Fibroblast of villous mesenchyme (primary cell): Measurements from ENCODE around the gene LPCAT2. TPM values are rescaled to one million over a fixed set of nuclear protein-coding genes. Genes with fewer than 3 reads are reported as not detected.

Source experiments
- total RNA-seq: library from RNA; depleted of rRNA; stranded (reverse); fragments of >200 nt; gene quantifications from 2 replicates; pipeline ENCODE4 v1.2.3, GENCODE V29; 2012

LPCAT2 gene
- total RNA-seq, 1 donor, result 54.8 TPM

Other genes starting within 250 kb of the LPCAT2 start
- gene IRX6, start 184.9 kb upstream of the LPCAT2 start, total RNA-seq, result not detected in 2 replicates
- gene MMP2, start 29.9 kb upstream of the LPCAT2 start, total RNA-seq, result 448 and 634 TPM in 2 replicates
- 1.3 and 2.6 TPM in 2 replicates for gene CAPNS2, start 57.6 kb downstream of the LPCAT2 start, total RNA-seq
- not detected in 2 replicates for gene SLC6A2, start 146.9 kb downstream of the LPCAT2 start, total RNA-seq